ENCODE data around the gene TRIP10. TPM values are rescaled to one million over a fixed set of nuclear protein-coding genes. Genes with fewer than 3 reads are reported as not detected.
A peak's percentile ranks its signal among the peaks of the same experiment; 100 is the strongest.
"Not testable (repeated sequence)": the region's sequence is repeated elsewhere in the genome, so short reads cannot be mapped to it uniquely, and the experiment has no call there.

TRIP10 gene, protein sequence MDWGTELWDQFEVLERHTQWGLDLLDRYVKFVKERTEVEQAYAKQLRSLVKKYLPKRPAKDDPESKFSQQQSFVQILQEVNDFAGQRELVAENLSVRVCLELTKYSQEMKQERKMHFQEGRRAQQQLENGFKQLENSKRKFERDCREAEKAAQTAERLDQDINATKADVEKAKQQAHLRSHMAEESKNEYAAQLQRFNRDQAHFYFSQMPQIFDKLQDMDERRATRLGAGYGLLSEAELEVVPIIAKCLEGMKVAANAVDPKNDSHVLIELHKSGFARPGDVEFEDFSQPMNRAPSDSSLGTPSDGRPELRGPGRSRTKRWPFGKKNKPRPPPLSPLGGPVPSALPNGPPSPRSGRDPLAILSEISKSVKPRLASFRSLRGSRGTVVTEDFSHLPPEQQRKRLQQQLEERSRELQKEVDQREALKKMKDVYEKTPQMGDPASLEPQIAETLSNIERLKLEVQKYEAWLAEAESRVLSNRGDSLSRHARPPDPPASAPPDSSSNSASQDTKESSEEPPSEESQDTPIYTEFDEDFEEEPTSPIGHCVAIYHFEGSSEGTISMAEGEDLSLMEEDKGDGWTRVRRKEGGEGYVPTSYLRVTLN
- polyA plus RNA-seq (ENCODE audit: insufficient read length): 58.5 TPM

GRCh38 chr19:6739390-6739882 is at the start of gene TRIP10:
Gene TRIP10 (plus strand): TSS chr19:6739680. CDS start chr19:6739762, 82 bp downstream.
- DNase-seq (ENCODE audit: low read depth): peak; percentile 81

- DNase-seq (ENCODE audit: low read depth): no peak
Observed at GRCh38 chr19:6690160-6690885, 49.2 kb upstream of the TRIP10 start.

- no peak for DNase-seq (ENCODE audit: low read depth)
Observed at GRCh38 chr19:6691342-6691741, 48.1 kb upstream of the TRIP10 start.

DNA sequence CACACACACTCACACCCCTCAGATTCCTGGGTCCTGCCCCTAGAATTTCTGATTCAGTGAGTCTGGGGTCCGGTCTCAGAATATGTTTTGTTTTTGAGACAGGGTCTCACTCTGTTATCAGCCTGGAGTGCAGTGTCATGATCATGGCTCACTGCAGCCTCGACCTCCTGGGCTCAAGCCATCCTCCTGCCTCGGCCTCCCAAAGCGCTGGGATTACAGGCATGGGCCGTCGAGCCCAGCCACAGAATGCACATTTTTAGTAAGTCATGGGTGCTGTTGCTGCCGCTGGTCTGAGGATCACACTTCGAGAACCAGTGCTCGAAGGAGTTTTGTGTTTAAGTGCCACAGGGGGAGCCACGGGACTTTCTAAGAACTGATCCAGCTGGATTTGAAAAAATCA is 47.5 kb upstream of the TRIP10 start:
- no peak for DNase-seq (ENCODE audit: low read depth)

DNA sequence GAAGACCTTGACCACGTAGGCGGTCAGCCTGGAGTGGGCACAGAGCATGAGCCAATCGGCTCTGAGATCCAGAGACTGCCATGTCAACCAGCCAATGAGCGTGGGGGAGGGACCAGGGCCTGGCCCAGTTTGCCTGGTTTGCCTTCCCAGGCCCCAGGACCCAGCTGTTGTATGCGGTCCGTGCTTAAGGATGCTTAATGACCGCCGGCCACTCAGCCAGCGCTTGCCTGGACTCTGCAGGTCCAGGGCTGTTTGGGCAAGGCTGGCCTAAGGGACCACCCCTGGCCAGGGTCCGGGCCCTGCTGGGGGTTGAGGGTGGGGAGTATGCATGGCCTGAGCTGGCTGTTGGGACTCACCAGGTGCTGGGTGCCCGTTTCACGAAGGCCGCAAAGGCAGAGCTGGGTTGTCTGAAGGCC is 46.4 kb upstream of the TRIP10 start:
- no peak for DNase-seq (ENCODE audit: low read depth)

- no peak for DNase-seq (ENCODE audit: low read depth)
Observed at GRCh38 chr19:6693681-6694080, 45.8 kb upstream of the TRIP10 start.

DNA sequence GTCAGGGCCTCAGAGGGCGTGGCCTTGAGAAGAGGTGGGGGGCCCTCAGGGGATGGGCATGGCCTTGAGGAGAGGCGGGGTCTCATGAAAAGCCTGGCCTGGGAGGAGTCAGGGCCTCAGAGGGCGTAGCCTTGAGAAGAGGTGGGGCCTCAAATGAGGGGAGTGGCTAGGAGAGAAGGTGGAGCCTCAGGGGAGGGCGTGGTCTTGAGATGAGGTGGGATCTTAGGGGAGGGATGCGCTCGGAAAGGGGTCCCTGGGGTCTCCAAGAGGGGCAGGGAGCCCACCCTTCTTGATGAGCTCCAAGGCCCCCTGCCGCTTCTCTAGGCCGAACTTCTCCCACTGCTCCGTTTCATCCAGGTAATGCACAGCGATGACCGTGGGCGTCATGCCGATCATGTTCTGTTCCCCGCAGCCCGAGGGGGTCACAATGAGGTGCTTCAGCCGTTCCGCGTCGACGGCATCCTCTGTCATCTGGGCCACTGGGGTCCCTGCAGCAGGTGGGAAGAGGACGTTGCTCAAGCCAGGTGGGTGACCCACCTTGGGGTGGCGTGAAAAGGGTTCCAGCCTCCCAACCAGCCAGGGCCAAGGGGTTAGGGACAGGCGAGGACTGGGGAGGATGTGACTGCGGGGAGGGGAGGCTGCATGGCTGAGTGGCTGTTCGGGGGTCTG is 45.2 kb upstream of the TRIP10 start:
- no peak for DNase-seq (ENCODE audit: low read depth)

GRCh38 chr19:6696239-6696820 is 43.1 kb upstream of the TRIP10 start:
- DNase-seq (ENCODE audit: low read depth): no peak

DNA sequence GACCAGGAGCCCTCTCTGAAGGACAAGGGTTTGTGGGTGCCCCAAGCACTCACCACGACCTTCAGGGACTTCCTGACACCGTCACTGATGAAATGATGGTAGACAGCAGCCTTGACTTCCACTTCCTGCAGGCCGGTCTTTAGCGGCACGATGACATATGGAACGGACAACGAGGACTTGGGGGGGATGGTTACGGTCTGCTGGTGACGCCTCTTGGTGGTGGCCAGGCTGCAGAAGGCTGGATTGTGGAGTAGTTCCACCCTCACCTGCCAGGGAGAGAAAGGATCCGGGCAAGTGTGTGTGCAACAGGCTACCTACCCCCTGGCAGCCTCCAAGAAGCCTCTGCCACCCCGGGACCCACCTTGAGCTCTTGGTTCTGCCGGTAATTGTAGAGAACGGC is 42.2 kb upstream of the TRIP10 start:
- DNase-seq (ENCODE audit: low read depth): no peak

GRCh38 chr19:6699935-6700334 is 39.5 kb upstream of the TRIP10 start:
- DNase-seq (ENCODE audit: low read depth): no peak

DNA sequence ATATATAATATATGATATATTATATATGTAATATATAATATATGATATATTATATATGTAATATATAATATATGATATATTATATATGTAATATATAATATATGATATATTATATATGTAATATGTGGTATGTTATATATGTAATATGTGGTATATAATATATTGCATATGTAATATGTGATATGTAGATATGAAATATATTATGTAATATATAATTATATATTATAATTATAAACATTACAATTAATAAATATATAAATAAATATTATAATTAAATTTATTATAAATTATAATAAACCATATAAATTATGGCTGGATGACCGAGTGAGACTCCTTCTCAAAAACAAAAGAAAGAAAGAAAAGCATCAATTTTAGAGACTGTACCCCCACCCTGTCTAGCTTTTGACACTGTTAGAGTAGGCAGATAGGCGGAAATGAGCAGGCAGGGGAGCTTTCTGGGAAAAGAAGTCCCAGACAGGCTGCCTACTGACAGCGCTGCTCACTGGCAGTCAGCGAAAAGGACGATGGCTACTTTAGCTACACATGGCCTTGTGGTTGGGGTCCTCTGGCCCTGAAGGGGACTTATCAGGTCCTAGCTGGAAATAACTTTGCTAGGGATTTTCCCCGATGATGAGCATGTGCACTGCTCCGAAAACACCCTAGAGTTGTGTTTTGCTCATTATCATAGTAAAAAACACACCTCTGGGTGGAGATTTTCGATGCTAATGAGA is 38.7 kb upstream of the TRIP10 start:
- no peak for DNase-seq (ENCODE audit: low read depth)

- DNase-seq (ENCODE audit: low read depth): no peak
Observed at GRCh38 chr19:6705931-6706632, 33.4 kb upstream of the TRIP10 start.

GRCh38 chr19:6706633-6706958 is 32.9 kb upstream of the TRIP10 start:
- DNase-seq (ENCODE audit: low read depth): no peak

DNA sequence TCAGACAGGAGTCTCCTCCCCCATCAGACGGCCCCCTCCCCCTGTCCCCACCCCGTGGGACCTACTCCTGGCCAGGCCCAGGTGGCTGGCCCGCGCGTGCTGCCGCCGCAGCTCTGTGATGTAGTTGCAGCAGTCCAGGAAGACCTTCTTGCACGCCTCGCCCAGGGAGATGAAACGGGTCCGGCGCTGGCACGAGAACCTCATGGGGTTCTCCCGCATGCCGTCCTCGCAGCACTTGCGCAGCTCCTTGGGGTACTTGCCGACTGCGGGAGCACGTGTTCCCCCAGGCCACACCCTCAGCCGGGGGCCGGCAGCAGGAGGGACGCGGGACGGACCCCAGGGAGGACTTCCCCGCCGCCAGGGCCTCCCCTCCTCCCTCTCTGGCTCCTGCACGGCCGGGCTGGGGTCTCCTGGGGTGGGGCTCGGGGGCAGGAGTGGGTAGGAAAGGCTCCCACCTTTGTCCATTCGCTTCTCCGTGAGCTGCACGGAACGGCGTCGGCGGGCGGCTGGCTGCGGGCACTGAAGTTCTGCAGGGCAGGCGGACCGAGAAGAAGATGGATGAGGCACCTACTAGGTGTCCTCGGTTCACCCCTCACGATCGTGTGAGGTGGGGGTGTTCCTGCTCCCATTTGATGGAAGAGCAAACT is 32.3 kb upstream of the TRIP10 start:
- no peak for DNase-seq (ENCODE audit: low read depth)

DNA sequence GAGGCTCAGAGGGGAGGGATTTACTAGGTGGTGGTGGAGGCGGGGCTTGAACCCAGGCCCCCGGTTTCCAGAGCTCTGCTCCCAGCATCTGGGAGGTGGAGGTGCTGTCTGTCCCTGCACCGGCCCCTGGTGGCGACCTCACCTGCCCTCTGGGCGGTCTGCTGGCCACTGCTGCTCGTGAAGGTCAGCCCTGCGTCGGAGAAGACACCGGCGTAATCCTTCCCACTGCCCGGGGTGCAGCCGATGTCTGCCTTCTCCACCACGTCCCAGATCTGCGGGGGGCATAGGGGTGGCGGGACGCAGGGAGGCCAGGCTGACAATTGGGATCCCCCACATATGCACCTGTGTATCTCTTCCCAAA is 31.8 kb upstream of the TRIP10 start:
- no peak for DNase-seq (ENCODE audit: low read depth)

- DNase-seq (ENCODE audit: low read depth): no peak
Observed at GRCh38 chr19:6708346-6708745, 31.1 kb upstream of the TRIP10 start.

- DNase-seq (ENCODE audit: low read depth): not testable (repeated sequence)
Observed at GRCh38 chr19:6708913-6709312, 30.6 kb upstream of the TRIP10 start.

- no peak for DNase-seq (ENCODE audit: low read depth)
Observed at GRCh38 chr19:6709549-6709948, 29.9 kb upstream of the TRIP10 start.

DNA sequence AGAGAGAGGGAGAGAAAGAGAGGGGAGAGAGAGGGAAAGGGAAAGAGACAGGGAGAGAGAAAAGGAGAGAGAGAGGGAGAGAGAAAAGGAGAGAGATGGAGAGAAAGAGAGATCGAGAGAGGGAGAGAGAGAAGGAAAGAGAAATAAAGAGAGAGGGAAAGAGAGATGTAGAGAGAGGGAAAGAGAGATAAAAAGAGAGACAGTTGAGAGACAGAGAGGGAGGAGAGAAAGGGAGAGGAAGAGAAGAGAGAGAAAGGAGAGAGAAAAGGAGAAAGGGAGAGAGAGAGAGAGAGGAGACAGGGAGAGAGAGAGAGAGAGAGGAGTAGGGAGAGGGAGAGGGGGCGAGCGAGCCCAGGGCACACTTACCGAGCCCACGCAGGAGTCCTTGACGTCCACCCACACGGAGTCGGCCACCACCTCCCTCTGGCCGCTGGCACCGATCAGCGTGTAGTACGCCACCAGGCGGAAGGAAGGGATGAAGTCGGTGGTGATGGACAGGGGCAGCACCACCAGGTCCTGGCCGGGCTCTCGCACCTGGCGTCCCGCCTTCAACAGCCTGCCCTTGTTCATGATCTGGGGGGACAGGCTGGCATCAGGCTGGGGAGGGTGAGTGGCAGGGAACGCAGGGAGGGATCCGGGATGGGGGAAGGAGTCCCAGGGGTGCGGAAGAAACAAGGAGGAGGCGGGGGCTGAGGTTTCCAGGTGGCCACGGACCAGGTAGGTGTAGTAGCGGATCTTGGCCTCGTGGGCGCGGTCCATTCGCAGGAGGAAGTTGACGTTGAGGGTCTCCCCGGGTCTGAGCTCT is 29.0 kb upstream of the TRIP10 start:
- DNase-seq (ENCODE audit: low read depth): no peak
